H1 (cell line): ENCODE data around the gene ABL2. TPM values are rescaled to one million over a fixed set of nuclear protein-coding genes. Genes with fewer than 3 reads are reported as not detected.

Experiments
- CTCF ChIA-PET: fragments of 300-600 bp; sonication (Branson Sonifier 250); formaldehyde crosslinking; loops from one replicate; lab custom pipeline; 2021; ENCODE audit not compliant: partially characterized antibody; lab: Charles Lee
- POLR2A ChIA-PET: fragments of 300-600 bp; sonication (Branson Sonifier 250); formaldehyde crosslinking; loops from one replicate; lab custom pipeline; 2021; ENCODE audit warnings: inconsistent platforms; ENCODE audit not compliant: partially characterized antibody; lab: Charles Lee
- DNase-seq, 2 experiments: peaks; one replicate each; pipeline versions ENCODE4 v3.0.0 to v3.0.0-alpha.2; 2010 to 2022; ENCODE audit warnings: low spot score in 2 of 2, low read depth in 1 of 2, mixed read lengths in 1 of 2
- FAIRE-seq: peaks from 2 replicates; lab custom pipeline; 2011; peaks lifted over from hg19 to GRCh38; lab: Jason Lieb, UNC
- H2AFZ ChIP-seq: 2 replicates; pipeline ENCODE4 v1.8.1; 2012; ENCODE audit warnings: low read length, inconsistent platforms
- H2AK5ac ChIP-seq: 2 replicates; pipeline ENCODE4 v1.6.1; 2013; ENCODE audit warnings: low read depth, low read length
- H2BK120ac ChIP-seq: replicated peaks from 2 replicates; pipeline ENCODE3; 2013; ENCODE audit warnings: low read depth, low read length, inconsistent platforms
- H2BK12ac ChIP-seq: 2 replicates; pipeline ENCODE4 v1.6.1; 2013; ENCODE audit warnings: low read depth, low read length
- H2BK15ac ChIP-seq: 2 replicates; pipeline ENCODE4 v1.6.1; 2013; ENCODE audit warnings: low read length
- H2BK20ac ChIP-seq: 2 replicates; pipeline ENCODE4 v1.6.1; 2013; ENCODE audit warnings: low read length
- H2BK5ac ChIP-seq: 2 replicates; pipeline ENCODE4 v1.6.1; 2013; ENCODE audit warnings: low read depth, low read length
- H3K14ac ChIP-seq: 2 replicates; pipeline ENCODE4 v1.6.1; 2013; ENCODE audit warnings: inconsistent platforms; ENCODE audit not compliant: insufficient read length
- H3K18ac ChIP-seq: 2 replicates; pipeline ENCODE4 v1.6.1; 2013; ENCODE audit warnings: low read length; ENCODE audit errors: extremely low read depth
- H3K23ac ChIP-seq: 2 replicates; pipeline ENCODE4 v1.6.1; 2013; ENCODE audit warnings: inconsistent platforms; ENCODE audit not compliant: insufficient read length
- H3K23me2 ChIP-seq: 2 replicates; pipeline ENCODE4 v1.6.1; 2013; ENCODE audit warnings: low read depth, low read length
- H3K27ac ChIP-seq: 2 replicates; pipeline ENCODE4 v1.6.1; 2011; ENCODE audit warnings: low read depth, low read length, inconsistent platforms
- H3K27me3 ChIP-seq, 4 experiments: replicated peaks in 1 of 4; 1 replicate in 1 of 4; 2 replicates in 3 of 4; pipeline versions ENCODE4 v1.6.1 to v1.8.1; 2011 to 2013; ENCODE audit warnings: low read length in 3 of 4, mild to moderate bottlenecking in 3 of 4, inconsistent platforms in 2 of 4, mixed read lengths in 2 of 4, moderate library complexity in 1 of 4; ENCODE audit not compliant: control insufficient read depth in 3 of 4, insufficient read depth in 3 of 4; ENCODE audit errors: extremely low read depth in 1 of 4
- H3K36me3 ChIP-seq, 4 experiments: 2 replicates each; pipeline versions ENCODE4 v1.6.1 to v1.8.1; 2011 to 2013; ENCODE audit warnings: mild to moderate bottlenecking in 4 of 4, low read length in 3 of 4, moderate library complexity in 2 of 4, control low read depth in 1 of 4, inconsistent platforms in 1 of 4; ENCODE audit not compliant: insufficient read depth in 4 of 4, control insufficient read depth in 2 of 4
- H3K4ac ChIP-seq: replicated peaks from 2 replicates; pipeline ENCODE3; 2013; ENCODE audit warnings: low read length, low read depth, mixed read lengths, inconsistent platforms; ENCODE audit not compliant: insufficient read length
- H3K4me1 ChIP-seq, 4 experiments: replicated peaks in 1 of 4; 1 replicate in 1 of 4; 2 replicates in 3 of 4; pipeline versions ENCODE4 v1.6.1 to v1.8.1; 2011 to 2013; ENCODE audit warnings: low read length in 3 of 4, inconsistent platforms in 2 of 4, mixed read lengths in 1 of 4; ENCODE audit not compliant: insufficient read depth in 4 of 4, control insufficient read depth in 3 of 4
- H3K4me2 ChIP-seq, 2 experiments: 2 replicates each; pipeline versions ENCODE4 v1.6.1 to v1.8.1; 2011 to 2013; ENCODE audit warnings: low read depth in 2 of 2, low read length in 2 of 2, control low read depth in 1 of 2, inconsistent platforms in 1 of 2, mild to moderate bottlenecking in 1 of 2; ENCODE audit not compliant: insufficient read depth in 1 of 2
- H3K4me3 ChIP-seq, 4 experiments: fragments of 200-600, 300-600 bp in 1 of 4; sonication (generic), shearing (Covaris generic), sonication (Bioruptor Twin) in 1 of 4; 2 replicates each; pipeline versions ENCODE4 v1.5.1 to v1.8.1; 2011 to 2016; ENCODE audit warnings: low read length in 4 of 4, low read depth in 3 of 4, control low read depth in 2 of 4, inconsistent platforms in 2 of 4, mild to moderate bottlenecking in 2 of 4, mixed read lengths in 1 of 4, moderate library complexity in 1 of 4; ENCODE audit not compliant: insufficient read depth in 2 of 4; ENCODE audit errors: extremely low read depth in 1 of 4
- H3K56ac ChIP-seq: replicated peaks from 2 replicates; pipeline ENCODE3; 2013; ENCODE audit warnings: low read depth, mild to moderate bottlenecking, mixed read lengths, low read length, inconsistent platforms; ENCODE audit not compliant: insufficient read length
- H3K79me1 ChIP-seq: 2 replicates; pipeline ENCODE4 v1.6.1; 2013; ENCODE audit warnings: low read depth, low read length, control low read depth
- H3K79me2 ChIP-seq, 2 experiments: 2 replicates each; pipeline versions ENCODE4 v1.6.1 to v1.8.1; 2012 to 2013; ENCODE audit warnings: low read length in 2 of 2, mild to moderate bottlenecking in 2 of 2, inconsistent platforms in 1 of 2; ENCODE audit not compliant: insufficient read depth in 2 of 2, control insufficient read depth in 1 of 2
- H3K9ac ChIP-seq, 4 experiments: replicated peaks in 1 of 4; 1 replicate in 1 of 4; 2 replicates in 3 of 4; pipeline versions ENCODE4 v1.6.1 to v1.8.1; 2011 to 2013; ENCODE audit warnings: low read depth in 3 of 4, low read length in 3 of 4, control low read depth in 2 of 4, mild to moderate bottlenecking in 2 of 4, moderate library complexity in 2 of 4, inconsistent platforms in 1 of 4; ENCODE audit errors: extremely low read depth in 1 of 4
- H3K9me3 ChIP-seq, 2 experiments: 2 replicates each; pipeline versions ENCODE4 v1.6.1 to v1.8.1; 2012 to 2013; ENCODE audit warnings: mild to moderate bottlenecking in 2 of 2, moderate library complexity in 2 of 2, control low read depth in 1 of 2, inconsistent platforms in 1 of 2, low read depth in 1 of 2, low read length in 1 of 2, mixed read lengths in 1 of 2; ENCODE audit not compliant: insufficient read depth in 2 of 2
- H4K20me1 ChIP-seq, 2 experiments: replicated peaks in 1 of 2; 2 replicates each; pipeline versions ENCODE3 to v1.8.1; 2011 to 2013; ENCODE audit warnings: inconsistent platforms in 2 of 2, low read length in 2 of 2, mild to moderate bottlenecking in 1 of 2; ENCODE audit not compliant: insufficient read depth in 2 of 2, control insufficient read depth in 1 of 2
- H4K5ac ChIP-seq: 2 replicates; pipeline ENCODE4 v1.6.1; 2013; ENCODE audit warnings: low read length, low read depth, mixed read lengths, inconsistent platforms; ENCODE audit not compliant: insufficient read length
- H4K8ac ChIP-seq: 2 replicates; pipeline ENCODE4 v1.8.0; 2013; ENCODE audit warnings: mild to moderate bottlenecking, moderate library complexity, low read length, inconsistent platforms; ENCODE audit not compliant: insufficient read depth; ENCODE audit errors: extremely low read depth
- H4K91ac ChIP-seq: replicated peaks from 2 replicates; pipeline ENCODE3; 2013; ENCODE audit warnings: low read length, mixed read lengths, inconsistent platforms; ENCODE audit not compliant: insufficient read length
- POLR2AphosphoS5 ChIP-seq: IDR thresholded peaks from 2 replicates; pipeline ENCODE4 v1.6.1; 2011; ENCODE audit warnings: low read depth, low read length
- SP4 ChIP-seq: IDR thresholded peaks from 2 replicates; pipeline ENCODE4 v1.6.1; 2012; ENCODE audit warnings: low read length, inconsistent platforms
- WGBS, 2 experiments: shearing (Covaris generic) in 1 of 2; methylation state at CpG; one replicate each; pipeline versions ENCODE4 v1.1.6 to v1.1.7; 2013 to 2015; ENCODE audit warnings: low lambda C conversion rate in 2 of 2, mixed read lengths in 2 of 2, inconsistent platforms in 1 of 2, low coverage in 1 of 2, missing lambda C conversion rate in 1 of 2; ENCODE audit not compliant: insufficient replicate concordance in 2 of 2, insufficient coverage in 1 of 2, insufficient read length in 1 of 2; ENCODE audit errors: extremely low coverage in 1 of 2, missing lambda C conversion rate in 1 of 2; 5-methylcytosine and 5-hydroxymethylcytosine counted together
- polyA plus RNA-seq, 7 experiments: library from polyadenylated mRNA; depleted of rRNA in 3 of 7; stranded (reverse) in 5 of 7; unstranded in 2 of 7; fragments of >200 nt in 5 of 7; fragments of 200-250 nt in 2 of 7; gene quantifications; 1 replicate in 5 of 7; 2 replicates in 1 of 7; 4 replicates in 1 of 7; pipeline versions ENCODE4 v1.2.1 to v1.2.3, GENCODE V29; 2011 to 2013; ENCODE audit warnings: missing spikeins in 2 of 7, mixed read lengths in 2 of 7
- total RNA-seq: library from RNA; stranded (reverse); fragmentation: NEBNext Ultra II Directional; extraction: Animal tissue kit (Norgen Biotek cat#: 25700); gene quantifications from 2 replicates; pipeline ENCODE4 v1.2.1, GENCODE V29; 2021

Gene ABL2
- total and polyA plus RNA-seq, 2 of the 8 experiments (the other 6 are each of a cell fraction or from before 2014, with no cell fraction given): 4.5 to 19.1 TPM

DNA sequence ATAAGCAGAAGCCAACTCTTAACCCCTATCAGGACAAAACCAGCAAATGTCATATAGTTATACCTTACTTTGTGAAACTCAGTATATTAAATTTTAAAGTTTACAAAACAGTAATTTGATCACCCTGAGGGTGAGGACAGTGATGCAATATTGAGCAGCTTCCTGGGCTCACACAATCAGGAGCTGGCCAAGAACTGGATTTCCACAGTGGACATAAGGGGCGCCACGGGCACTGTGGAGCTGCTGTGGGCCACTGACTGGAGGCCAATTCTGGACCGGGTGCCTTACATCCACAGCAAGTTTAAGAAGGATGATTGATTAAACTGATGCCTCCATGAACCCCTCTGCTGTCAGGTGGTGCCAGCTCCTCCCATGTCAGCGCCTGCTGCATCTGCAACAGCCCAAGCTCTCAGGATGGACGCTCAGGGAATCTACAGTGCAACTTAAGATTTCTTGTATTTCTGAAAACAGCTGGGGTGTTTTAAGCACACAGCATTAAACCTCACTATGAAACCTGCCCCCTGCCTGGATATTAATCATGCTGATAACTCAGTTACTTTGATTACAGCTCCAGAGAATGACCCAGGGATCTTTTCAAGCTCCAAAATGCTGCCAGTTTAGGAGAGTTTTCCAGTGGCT, 91.7 kb downstream of the ABL2 start:
- Histone ChIP-seq H2AFZ (no peak overlapping the region), H2AK5ac (no peak overlapping the region), H3K4ac (no peak overlapping the region), H4K8ac (no peak overlapping the region), H2BK20ac (no peak overlapping the region), H2BK15ac (no peak overlapping the region), H3K79me2 (peaks cover 0 to 18% of the 10 kb centered on the region in 2 experiments; a peak in 1 of 4 replicates), H3K23ac (no peak overlapping the region), H3K4me3 (no peak overlapping the region), H3K9me3 (peaks cover 7 to 31% of the 10 kb centered on the region in 2 experiments; a peak in 3 of 4 replicates), H2BK5ac (no peak overlapping the region), H3K27ac (no peak overlapping the region), H3K79me1 (no peaks in the 10 kb centered on the region), H2BK12ac (no peak overlapping the region), H3K4me1 (peaks cover 0 to 2% (median 0%) of the 10 kb centered on the region in 4 experiments; a peak in 1 of 7 replicates), H2BK120ac (no peak overlapping the region), H3K23me2 (no peaks in the 10 kb centered on the region), H3K18ac (no peak overlapping the region), H4K20me1 (no peaks in the 10 kb centered on the region), H3K9ac (no peak overlapping the region), H4K5ac (no peak overlapping the region), H3K36me3 (peaks cover 0 to 2% (median 0%) of the 10 kb centered on the region in 4 experiments; a peak in 2 of 8 replicates), H3K4me2 (no peak overlapping the region), H3K14ac (no peak overlapping the region), H3K27me3 (no peaks in the 10 kb centered on the region), H4K91ac (no peak overlapping the region), H3K56ac (no peak overlapping the region)
- no peak for FAIRE-seq
- TF ChIP-seq SP4 (no peak), POLR2AphosphoS5 (no peak)
- ChIA-PET POLR2A (no interaction called here), CTCF (interaction anchor here (1.1 to 1.6 kb wide), 2 partner anchors 8 to 16 kb away, joined by 5 to 7 read pairs; no protein-coding TSS in a partner anchor)
- DNase-seq: no peak
- WGBS, 2 experiments: 95% methylated on average over 5 of the region's 5 CpGs; no CpG with 5 or more reads in 1 of the 2 experiments
